DOHH2 (cell line): ENCODE data around the gene KIF19.

Experiments used
- EZH2phosphoT487 ChIP-seq: fragments of 200-600 bp; sonication (generic); IDR thresholded peaks from 2 replicates; pipeline ENCODE4 v1.6.1; 2017; ENCODE audit warnings: borderline replicate concordance, mild to moderate bottlenecking, antibody characterized with exemption, low read length, moderate library complexity, mixed read lengths
- TF ChIP-seq, protein P1 (sequence below): fragments of 200-600 bp; sonication (generic); IDR thresholded peaks from one replicate; pipeline ENCODE4 v1.5.1; 2014; ENCODE audit warnings: antibody characterized with exemption, mild to moderate bottlenecking, low read depth, low read length; ENCODE audit not compliant: poor library complexity, severe bottlenecking

GRCh38 chr17:74304184-74304583, 21.8 kb upstream of the KIF19 start:
- TF ChIP-seq, protein P1, sequence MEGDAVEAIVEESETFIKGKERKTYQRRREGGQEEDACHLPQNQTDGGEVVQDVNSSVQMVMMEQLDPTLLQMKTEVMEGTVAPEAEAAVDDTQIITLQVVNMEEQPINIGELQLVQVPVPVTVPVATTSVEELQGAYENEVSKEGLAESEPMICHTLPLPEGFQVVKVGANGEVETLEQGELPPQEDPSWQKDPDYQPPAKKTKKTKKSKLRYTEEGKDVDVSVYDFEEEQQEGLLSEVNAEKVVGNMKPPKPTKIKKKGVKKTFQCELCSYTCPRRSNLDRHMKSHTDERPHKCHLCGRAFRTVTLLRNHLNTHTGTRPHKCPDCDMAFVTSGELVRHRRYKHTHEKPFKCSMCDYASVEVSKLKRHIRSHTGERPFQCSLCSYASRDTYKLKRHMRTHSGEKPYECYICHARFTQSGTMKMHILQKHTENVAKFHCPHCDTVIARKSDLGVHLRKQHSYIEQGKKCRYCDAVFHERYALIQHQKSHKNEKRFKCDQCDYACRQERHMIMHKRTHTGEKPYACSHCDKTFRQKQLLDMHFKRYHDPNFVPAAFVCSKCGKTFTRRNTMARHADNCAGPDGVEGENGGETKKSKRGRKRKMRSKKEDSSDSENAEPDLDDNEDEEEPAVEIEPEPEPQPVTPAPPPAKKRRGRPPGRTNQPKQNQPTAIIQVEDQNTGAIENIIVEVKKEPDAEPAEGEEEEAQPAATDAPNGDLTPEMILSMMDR = no peak
- no peak for TF ChIP-seq EZH2phosphoT487
